K562 (cell line): ENCODE results near the gene LMO4. TPM values are rescaled to one million over a fixed set of nuclear protein-coding genes. Genes with fewer than 3 reads are reported as not detected.

Experiments
- FOXJ3 ChIP-seq: sonication (generic); formaldehyde crosslinking; IDR thresholded peaks from 2 replicates; pipeline ENCODE4 v1.4.0; 2020; ENCODE audit warnings: mild to moderate bottlenecking, missing genetic modification reagents
- HIVEP1 ChIP-seq: fragments of 250-450 bp; sonication (Bioruptor Pico); IDR thresholded peaks from 2 replicates; pipeline ENCODE4 v1.4.0; 2020; ENCODE audit warnings: mild to moderate bottlenecking
- MAFG ChIP-seq: fragments of 450-650 bp; conservative IDR thresholded peaks from 2 replicates; pipeline ENCODE4 v1.6.1; 2016; ENCODE audit warnings: missing genetic modification characterization, missing compliant biosample characterization
- NONO ChIP-seq, 2 experiments: fragments of 200-400 bp in 1 of 2; fragments of 450-650 bp in 1 of 2; formaldehyde crosslinking in 1 of 2; IDR thresholded peaks; 2 replicates each; pipeline ENCODE4 v1.6.1; 2017; ENCODE audit warnings: low read depth in 2 of 2, mild to moderate bottlenecking in 2 of 2, moderate library complexity in 2 of 2, low read length in 1 of 2
- PCBP1 ChIP-seq: fragments of 200-400 bp; formaldehyde crosslinking; IDR thresholded peaks from 2 replicates; pipeline ENCODE4 v1.6.1; 2018; ENCODE audit warnings: mild to moderate bottlenecking, low read depth, low read length; ENCODE audit not compliant: poor library complexity, severe bottlenecking
- RB1 ChIP-seq: fragments of 450-650 bp; IDR thresholded peaks from 2 replicates; pipeline ENCODE4 v1.6.1; 2017; ENCODE audit warnings: low read depth, mild to moderate bottlenecking
- RFX7 ChIP-seq: fragments of 250-450 bp; sonication (Bioruptor Pico); IDR thresholded peaks from 2 replicates; pipeline ENCODE4 v1.5.1; 2021; ENCODE audit warnings: mild to moderate bottlenecking
- SMC3 ChIP-seq: conservative IDR thresholded peaks from 2 replicates; pipeline ENCODE4 v1.6.1; 2011; ENCODE audit warnings: low read depth, low read length, improper control_type of control experiment; ENCODE audit not compliant: insufficient read depth
- TAF1 ChIP-seq: IDR thresholded peaks from 2 replicates; pipeline ENCODE4 v1.6.1; 2011; ENCODE audit warnings: mild to moderate bottlenecking, low read length, moderate library complexity; ENCODE audit not compliant: insufficient read depth, control insufficient read depth, severe bottlenecking; ENCODE audit errors: extremely low read depth
- TCF7L2 ChIP-seq: fragments of 150-350 bp; IDR thresholded peaks from 2 replicates; pipeline ENCODE4 v1.6.1; 2016; ENCODE audit warnings: low read depth, mild to moderate bottlenecking, low read length, moderate library complexity
- ZNF408 ChIP-seq: fragments of 250-450 bp; sonication (Bioruptor Pico); IDR thresholded peaks from 2 replicates; pipeline ENCODE4 v1.4.0; 2020; ENCODE audit warnings: low read depth, mild to moderate bottlenecking, moderate library complexity
- ZNF41 ChIP-seq: fragments of 250-450 bp; sonication (Bioruptor Pico); conservative IDR thresholded peaks from 2 replicates; pipeline ENCODE4 v1.4.0; 2020; ENCODE audit warnings: mild to moderate bottlenecking
- ZNF507 ChIP-seq: conservative IDR thresholded peaks from 2 replicates; pipeline ENCODE4 v1.6.1; 2017; ENCODE audit warnings: missing genetic modification characterization, missing compliant biosample characterization
- ZNF584 ChIP-seq: fragments of 200-800 bp; sonication (Bioruptor generic); IDR thresholded peaks from 2 replicates; pipeline ENCODE4 v1.6.1; 2016; ENCODE audit warnings: low read depth, mild to moderate bottlenecking, missing genetic modification characterization, missing compliant biosample characterization
- ZNF76 ChIP-seq: fragments of 250-450 bp; sonication (Bioruptor Pico); IDR thresholded peaks from 2 replicates; pipeline ENCODE4 v1.4.0; 2020; ENCODE audit warnings: mild to moderate bottlenecking, moderate library complexity, borderline replicate concordance
- polyA plus RNA-seq, 8 experiments: library from polyadenylated mRNA; depleted of rRNA in 4 of 8; stranded (reverse) in 5 of 8; unstranded in 3 of 8; fragments of >200 nt; fragmentation: Nextera tagmentation in 2 of 8; fragmentation: Illumina TruSeq in 1 of 8; extraction: Ambion mirVana in 2 of 8; extraction: Trizol in 1 of 8; gene quantifications; 2 replicates each; pipeline versions ENCODE4 v1.2.1 to v1.2.3, GENCODE V29; 2011 to 2014; ENCODE audit warnings: inconsistent platforms in 1 of 8, missing spikeins in 1 of 8
- total RNA-seq, 7 experiments: library from RNA; depleted of rRNA in 6 of 7; stranded (reverse); fragments of >200 nt in 6 of 7; fragmentation: Illumina TruSeq in 2 of 7; extraction: Trizol in 2 of 7; gene quantifications; 2 replicates each; pipeline versions ENCODE4 v1.2.1 to v1.2.3, GENCODE V29; 2011 to 2021; ENCODE audit warnings: low replicate concordance in 1 of 7
- TF ChIP-seq, protein P1 (sequence below): sonication (generic); IDR thresholded peaks from 2 replicates; pipeline ENCODE4 v1.6.1; 2016
- TF ChIP-seq, protein P2 (sequence below): fragments of 450-650 bp; IDR thresholded peaks from 2 replicates; pipeline ENCODE4 v1.6.1; 2016; ENCODE audit warnings: antibody characterized with exemption
- TF ChIP-seq, protein P3 (sequence below): fragments of 250-450 bp; sonication (Bioruptor Pico); IDR thresholded peaks from 2 replicates; pipeline ENCODE4 v1.5.0; 2021
- TF ChIP-seq, protein P4 (sequence below): fragments of 450-650 bp; IDR thresholded peaks from 2 replicates; pipeline ENCODE4 v1.6.1; 2017; ENCODE audit warnings: antibody characterized with exemption

LMO4 gene
- total and polyA plus RNA-seq, 9 of the 15 experiments (the other 6 are each of a cell fraction or from before 2014, with no cell fraction given): 3.1 to 35.3 (median 22.4) TPM

GRCh38 chr1:87327376-87328271 lies 1.1 kb upstream of the LMO4 start (continued):
- TF ChIP-seq, protein P1, sequence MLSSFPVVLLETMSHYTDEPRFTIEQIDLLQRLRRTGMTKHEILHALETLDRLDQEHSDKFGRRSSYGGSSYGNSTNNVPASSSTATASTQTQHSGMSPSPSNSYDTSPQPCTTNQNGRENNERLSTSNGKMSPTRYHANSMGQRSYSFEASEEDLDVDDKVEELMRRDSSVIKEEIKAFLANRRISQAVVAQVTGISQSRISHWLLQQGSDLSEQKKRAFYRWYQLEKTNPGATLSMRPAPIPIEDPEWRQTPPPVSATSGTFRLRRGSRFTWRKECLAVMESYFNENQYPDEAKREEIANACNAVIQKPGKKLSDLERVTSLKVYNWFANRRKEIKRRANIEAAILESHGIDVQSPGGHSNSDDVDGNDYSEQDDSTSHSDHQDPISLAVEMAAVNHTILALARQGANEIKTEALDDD: no peak
- no peak for TF ChIP-seq ZNF584 (CRISPR knock-in tag)
- TF ChIP-seq HIVEP1: no peak
- TF ChIP-seq ZNF408: no peak
- TF ChIP-seq NONO (IDR thresholded peaks at IDR 0.05; ENCODE audit: low read depth in 2 of 2, low read length in 1 of 2): no peak
- TF ChIP-seq RFX7: no peak
- TF ChIP-seq TAF1: no peak
- TF ChIP-seq, protein P2, sequence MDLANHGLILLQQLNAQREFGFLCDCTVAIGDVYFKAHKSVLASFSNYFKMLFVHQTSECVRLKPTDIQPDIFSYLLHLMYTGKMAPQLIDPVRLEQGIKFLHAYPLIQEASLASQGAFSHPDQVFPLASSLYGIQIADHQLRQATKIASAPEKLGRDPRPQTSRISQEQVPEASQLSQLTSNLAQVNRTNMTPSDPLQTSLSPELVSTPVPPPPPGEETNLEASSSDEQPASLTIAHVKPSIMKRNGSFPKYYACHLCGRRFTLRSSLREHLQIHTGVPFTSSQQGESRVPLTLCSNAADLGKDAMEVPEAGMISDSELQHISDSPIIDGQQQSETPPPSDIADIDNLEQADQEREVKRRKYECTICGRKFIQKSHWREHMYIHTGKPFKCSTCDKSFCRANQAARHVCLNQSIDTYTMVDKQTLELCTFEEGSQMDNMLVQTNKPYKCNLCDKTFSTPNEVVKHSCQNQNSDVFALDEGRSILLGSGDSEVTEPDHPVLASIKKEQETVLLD: no peak
- TF ChIP-seq ZNF76: no peak
- no peak for TF ChIP-seq TCF7L2
- no peak for TF ChIP-seq ZNF41 (CRISPR knock-in tag)
- no peak for TF ChIP-seq PCBP1
- TF ChIP-seq MAFG (tag): no peak
- no peak for TF ChIP-seq RB1
- no peak for TF ChIP-seq FOXJ3 (CRISPR knock-in tag)
- TF ChIP-seq, protein P3, sequence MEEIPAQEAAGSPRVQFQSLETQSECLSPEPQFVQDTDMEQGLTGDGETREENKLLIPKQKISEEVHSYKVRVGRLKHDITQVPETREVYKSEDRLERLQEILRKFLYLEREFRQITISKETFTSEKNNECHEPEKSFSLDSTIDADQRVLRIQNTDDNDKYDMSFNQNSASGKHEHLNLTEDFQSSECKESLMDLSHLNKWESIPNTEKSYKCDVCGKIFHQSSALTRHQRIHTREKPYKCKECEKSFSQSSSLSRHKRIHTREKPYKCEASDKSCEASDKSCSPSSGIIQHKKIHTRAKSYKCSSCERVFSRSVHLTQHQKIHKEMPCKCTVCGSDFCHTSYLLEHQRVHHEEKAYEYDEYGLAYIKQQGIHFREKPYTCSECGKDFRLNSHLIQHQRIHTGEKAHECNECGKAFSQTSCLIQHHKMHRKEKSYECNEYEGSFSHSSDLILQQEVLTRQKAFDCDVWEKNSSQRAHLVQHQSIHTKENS: no peak
- no peak for TF ChIP-seq ZNF507 (tag)
- TF ChIP-seq SMC3: no peak
- TF ChIP-seq, protein P4, sequence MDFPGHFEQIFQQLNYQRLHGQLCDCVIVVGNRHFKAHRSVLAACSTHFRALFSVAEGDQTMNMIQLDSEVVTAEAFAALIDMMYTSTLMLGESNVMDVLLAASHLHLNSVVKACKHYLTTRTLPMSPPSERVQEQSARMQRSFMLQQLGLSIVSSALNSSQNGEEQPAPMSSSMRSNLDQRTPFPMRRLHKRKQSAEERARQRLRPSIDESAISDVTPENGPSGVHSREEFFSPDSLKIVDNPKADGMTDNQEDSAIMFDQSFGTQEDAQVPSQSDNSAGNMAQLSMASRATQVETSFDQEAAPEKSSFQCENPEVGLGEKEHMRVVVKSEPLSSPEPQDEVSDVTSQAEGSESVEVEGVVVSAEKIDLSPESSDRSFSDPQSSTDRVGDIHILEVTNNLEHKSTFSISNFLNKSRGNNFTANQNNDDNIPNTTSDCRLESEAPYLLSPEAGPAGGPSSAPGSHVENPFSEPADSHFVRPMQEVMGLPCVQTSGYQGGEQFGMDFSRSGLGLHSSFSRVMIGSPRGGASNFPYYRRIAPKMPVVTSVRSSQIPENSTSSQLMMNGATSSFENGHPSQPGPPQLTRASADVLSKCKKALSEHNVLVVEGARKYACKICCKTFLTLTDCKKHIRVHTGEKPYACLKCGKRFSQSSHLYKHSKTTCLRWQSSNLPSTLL: no peak
